ENCODE results near the gene BMP6.

The BMP6 gene

DNA sequence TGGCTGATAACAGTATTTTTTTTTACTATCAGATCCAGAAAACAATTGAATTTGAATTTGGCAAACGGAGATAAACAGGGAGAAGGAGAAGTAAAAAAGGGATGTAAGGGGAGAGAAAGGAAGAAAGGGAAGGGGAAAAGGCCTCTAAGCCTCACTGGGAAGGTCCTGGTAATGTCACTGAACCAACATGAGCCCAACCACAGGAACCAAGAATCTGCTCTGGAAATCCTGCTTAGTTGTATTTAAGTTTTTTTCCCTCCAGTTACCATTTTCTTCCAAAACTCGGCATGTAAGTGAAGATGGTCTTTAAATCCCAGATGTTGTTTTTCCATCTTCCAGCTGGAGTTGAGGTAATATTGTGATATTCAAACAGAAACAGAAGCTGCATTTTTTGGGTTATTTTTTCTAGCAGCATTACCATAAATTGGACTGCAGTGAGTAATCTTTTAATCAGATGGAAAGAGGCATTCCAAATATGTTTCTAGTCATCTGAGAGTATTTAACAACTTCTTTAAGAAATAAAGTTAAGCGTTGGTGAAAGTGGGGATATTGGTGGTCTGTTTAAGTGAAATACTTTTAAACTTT, 93.6 kb downstream of the BMP6 start:
- H3K27ac ChIP-seq = no peak overlapping the region
- peaks cover 4% of the 10 kb centered on the region for H3K27me3 ChIP-seq
- H3K4me1 ChIP-seq (ENCODE audit: control insufficient read depth in 1 of 2, insufficient read depth in 1 of 2, low read depth in 1 of 2, low read length in 1 of 2) = no peaks in the 10 kb centered on the region
- TF ChIP-seq, protein P1, sequence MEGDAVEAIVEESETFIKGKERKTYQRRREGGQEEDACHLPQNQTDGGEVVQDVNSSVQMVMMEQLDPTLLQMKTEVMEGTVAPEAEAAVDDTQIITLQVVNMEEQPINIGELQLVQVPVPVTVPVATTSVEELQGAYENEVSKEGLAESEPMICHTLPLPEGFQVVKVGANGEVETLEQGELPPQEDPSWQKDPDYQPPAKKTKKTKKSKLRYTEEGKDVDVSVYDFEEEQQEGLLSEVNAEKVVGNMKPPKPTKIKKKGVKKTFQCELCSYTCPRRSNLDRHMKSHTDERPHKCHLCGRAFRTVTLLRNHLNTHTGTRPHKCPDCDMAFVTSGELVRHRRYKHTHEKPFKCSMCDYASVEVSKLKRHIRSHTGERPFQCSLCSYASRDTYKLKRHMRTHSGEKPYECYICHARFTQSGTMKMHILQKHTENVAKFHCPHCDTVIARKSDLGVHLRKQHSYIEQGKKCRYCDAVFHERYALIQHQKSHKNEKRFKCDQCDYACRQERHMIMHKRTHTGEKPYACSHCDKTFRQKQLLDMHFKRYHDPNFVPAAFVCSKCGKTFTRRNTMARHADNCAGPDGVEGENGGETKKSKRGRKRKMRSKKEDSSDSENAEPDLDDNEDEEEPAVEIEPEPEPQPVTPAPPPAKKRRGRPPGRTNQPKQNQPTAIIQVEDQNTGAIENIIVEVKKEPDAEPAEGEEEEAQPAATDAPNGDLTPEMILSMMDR (IDR thresholded peaks at IDR 0.05) = no peak
- H3K36me3 ChIP-seq = no peaks in the 10 kb centered on the region
- no peak overlapping the region for H3K4me3 ChIP-seq (ENCODE audit: low read depth in 1 of 2, low read length in 1 of 2)
- H3K9me3 ChIP-seq = no peaks in the 10 kb centered on the region

DNA sequence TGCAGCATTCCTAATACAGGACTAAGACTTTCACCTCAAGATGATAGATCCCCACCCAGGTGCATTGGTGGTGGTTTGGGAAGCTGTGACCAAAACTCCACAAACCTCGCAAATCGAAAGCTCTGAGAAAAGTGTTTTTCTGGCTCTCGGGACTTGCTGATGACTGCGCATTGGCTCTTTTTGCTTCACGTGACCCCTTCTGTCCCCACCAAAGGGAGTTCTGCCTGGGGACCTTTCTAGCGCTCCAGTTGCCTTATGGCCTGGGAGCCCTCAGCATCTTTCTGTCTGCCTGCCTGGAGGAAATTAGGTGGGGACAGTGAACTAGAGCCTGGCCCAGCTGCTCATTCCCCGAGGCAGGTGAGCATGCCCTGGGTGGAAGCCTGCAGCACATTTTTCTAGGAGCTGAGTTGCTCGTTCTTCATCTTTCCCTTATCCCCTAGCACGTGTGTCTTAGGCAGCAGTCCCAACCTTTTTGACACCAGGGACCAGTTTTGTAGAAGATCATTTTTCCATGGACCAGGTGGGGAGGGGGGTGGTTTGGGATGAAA, 94.5 kb downstream of the BMP6 start:
- Histone ChIP-seq H3K36me3 (no peaks in the 10 kb centered on the region), H3K27ac (no peak overlapping the region), H3K4me3 (ENCODE audit: low read depth in 1 of 2, low read length in 1 of 2) (no peak overlapping the region), H3K27me3 (peaks cover under 1% of the 10 kb centered on the region), H3K4me1 (ENCODE audit: control insufficient read depth in 1 of 2, insufficient read depth in 1 of 2, low read depth in 1 of 2, low read length in 1 of 2) (no peaks in the 10 kb centered on the region), H3K9me3 (no peaks in the 10 kb centered on the region)
- TF ChIP-seq, protein P1 (IDR thresholded peaks at IDR 0.05) = no peak

DNA sequence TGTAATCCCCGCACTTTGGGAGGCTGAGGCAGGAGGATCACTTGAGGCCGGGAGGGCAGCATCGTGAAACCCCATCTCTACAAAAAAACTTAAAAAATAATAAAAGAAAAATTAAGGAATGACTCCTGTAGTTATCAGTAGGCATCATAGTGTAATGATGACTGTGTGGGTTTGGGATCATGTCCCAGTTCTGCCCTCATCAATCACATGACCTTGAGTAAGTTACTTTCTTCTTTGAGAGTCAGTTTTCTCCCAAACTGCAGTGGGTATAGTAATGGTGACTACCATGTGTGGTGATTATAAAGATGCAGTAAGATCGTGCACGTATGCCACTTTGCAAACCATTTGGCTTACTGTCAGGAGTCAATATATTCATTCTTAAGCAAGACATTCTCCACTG, 95.5 kb downstream of the BMP6 start:
- Histone ChIP-seq H3K9me3 (no peaks in the 10 kb centered on the region), H3K4me3 (ENCODE audit: low read depth in 1 of 2, low read length in 1 of 2) (no peak overlapping the region), H3K36me3 (no peaks in the 10 kb centered on the region), H3K4me1 (ENCODE audit: control insufficient read depth in 1 of 2, insufficient read depth in 1 of 2, low read depth in 1 of 2, low read length in 1 of 2) (no peaks in the 10 kb centered on the region), H3K27me3 (no peaks in the 10 kb centered on the region), H3K27ac (no peak overlapping the region)
- TF ChIP-seq, protein P1 (IDR thresholded peaks at IDR 0.05) = no peak

DNA sequence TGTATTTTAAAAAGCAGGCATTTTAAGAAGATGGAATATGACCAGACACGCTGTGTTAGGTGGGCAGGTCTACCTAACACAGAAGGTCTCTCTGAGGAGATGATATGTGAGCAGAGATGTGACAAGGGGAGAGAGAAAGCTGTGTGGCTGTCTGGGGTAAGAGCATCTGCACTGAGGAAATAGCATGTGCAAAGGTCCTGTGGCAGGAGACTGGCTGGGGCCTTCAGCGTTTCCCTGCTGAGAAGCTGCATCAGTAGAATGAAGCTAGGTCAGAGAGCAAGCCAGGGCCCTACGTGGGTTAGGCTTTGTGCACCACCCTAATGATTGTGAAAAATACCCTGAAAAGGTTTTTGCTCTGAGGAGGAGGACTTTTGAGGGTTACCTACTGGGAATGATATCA, 97.7 kb downstream of the BMP6 start:
- no peaks in the 10 kb centered on the region for H3K9me3 ChIP-seq
- no peaks in the 10 kb centered on the region for H3K36me3 ChIP-seq
- TF ChIP-seq, protein P1 (IDR thresholded peaks at IDR 0.05) = no peak

DNA sequence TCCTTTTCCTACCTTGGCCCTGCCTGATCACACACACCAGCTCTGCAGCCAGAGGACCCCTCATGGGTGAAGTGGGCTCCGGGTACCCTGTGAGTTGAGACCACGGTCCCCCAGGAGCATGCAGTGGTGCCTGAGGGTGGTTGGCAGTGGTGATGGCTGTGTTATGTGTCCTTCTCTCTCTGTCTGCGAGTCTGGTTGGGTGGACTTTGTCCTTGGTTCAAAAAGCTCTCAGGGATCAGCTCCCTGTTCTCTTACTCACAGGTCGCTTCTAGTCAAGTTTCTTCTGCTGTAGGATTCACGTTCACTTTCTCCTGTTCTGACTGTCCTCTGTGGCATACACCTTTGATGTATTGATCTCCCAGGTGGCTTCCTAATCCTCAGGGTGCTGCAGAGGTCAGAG, 100.1 kb downstream of the BMP6 start:
- TF ChIP-seq, protein P1 (IDR thresholded peaks at IDR 0.05) = no peak
- Histone ChIP-seq H3K27me3 (no peaks in the 10 kb centered on the region), H3K27ac (no peak overlapping the region)

More for the DNA sequence above, 97.7 kb downstream of the BMP6 start:
- no peaks in the 10 kb centered on the region for H3K4me1 ChIP-seq (ENCODE audit: control insufficient read depth in 1 of 2, insufficient read depth in 1 of 2, low read depth in 1 of 2, low read length in 1 of 2)
- no peaks in the 10 kb centered on the region for H3K27me3 ChIP-seq
- H3K4me3 ChIP-seq (ENCODE audit: low read depth in 1 of 2, low read length in 1 of 2) = no peak overlapping the region
- no peak overlapping the region for H3K27ac ChIP-seq

More for the DNA sequence above, 100.1 kb downstream of the BMP6 start:
- H3K9me3 ChIP-seq = no peaks in the 10 kb centered on the region
- no peaks in the 10 kb centered on the region for H3K4me1 ChIP-seq (ENCODE audit: control insufficient read depth in 1 of 2, insufficient read depth in 1 of 2, low read depth in 1 of 2, low read length in 1 of 2)
- no peak overlapping the region for H3K4me3 ChIP-seq (ENCODE audit: low read depth in 1 of 2, low read length in 1 of 2)
- no peaks in the 10 kb centered on the region for H3K36me3 ChIP-seq
